HT1080 (cell line): ENCODE measurements around the gene USP27X. TPM values are rescaled to one million over a fixed set of nuclear protein-coding genes. Genes with fewer than 3 reads are reported as not detected.

ENCODE experiments used
- DNase-seq: peaks from one replicate; pipeline ENCODE4 v3.0.0-alpha.2; 2015; ENCODE audit warnings: low read depth
- polyA plus RNA-seq, 2 experiments: library from polyadenylated mRNA; depleted of rRNA; stranded (reverse); fragments of >200 nt; gene quantifications; 2 replicates each; pipeline ENCODE4 v1.2.3, GENCODE V29; 2015
- total RNA-seq: library from RNA; depleted of rRNA; stranded (reverse); fragments of >200 nt; shearing (Covaris generic); gene quantifications from 2 replicates; pipeline ENCODE4 v1.2.3, GENCODE V29; 2014; rRNA removed

Gene USP27X
- total RNA-seq, result 1.4 and 1.9 TPM in 2 replicates
- polyA plus RNA-seq (2015; cell fraction: cytosol; rRNA removed), result 1.6 and 1.9 TPM in 2 replicates
- 1.2 and 1.3 TPM in 2 replicates for polyA plus RNA-seq (2015; cell fraction: nucleus; rRNA removed)

GRCh38 chrX:49878834-49879655 is at the start of gene USP27X:
Gene USP27X, plus strand, starts transcription at chrX:49879484. Its CDS starts 824 bp downstream, at chrX:49880308.
- DNase-seq, result peak; percentile 81

GRCh38 chrX:49838374-49838773 is 40.9 kb upstream of the USP27X start:
- peak; percentile 5 for DNase-seq

DNA sequence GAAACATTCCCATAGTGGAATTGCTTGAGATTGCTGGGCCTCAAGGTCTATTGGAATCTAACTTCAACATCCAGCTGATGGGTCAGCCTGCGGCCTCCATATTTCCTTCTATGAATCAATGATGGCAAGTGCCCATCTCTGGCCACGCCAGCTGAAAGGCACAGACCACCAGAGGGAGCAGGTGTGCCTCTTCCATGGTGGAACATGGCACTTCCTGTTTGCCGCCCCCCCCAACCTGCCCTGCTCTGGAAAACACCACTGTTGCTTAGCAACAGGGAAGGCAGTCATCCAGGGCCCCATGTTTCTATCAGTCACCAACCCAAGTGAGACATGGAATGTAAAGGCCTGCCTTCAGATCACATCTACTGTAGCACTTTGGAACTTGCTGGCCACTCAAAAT is 38.6 kb upstream of the USP27X start:
- peak; percentile 76 for DNase-seq

DNA sequence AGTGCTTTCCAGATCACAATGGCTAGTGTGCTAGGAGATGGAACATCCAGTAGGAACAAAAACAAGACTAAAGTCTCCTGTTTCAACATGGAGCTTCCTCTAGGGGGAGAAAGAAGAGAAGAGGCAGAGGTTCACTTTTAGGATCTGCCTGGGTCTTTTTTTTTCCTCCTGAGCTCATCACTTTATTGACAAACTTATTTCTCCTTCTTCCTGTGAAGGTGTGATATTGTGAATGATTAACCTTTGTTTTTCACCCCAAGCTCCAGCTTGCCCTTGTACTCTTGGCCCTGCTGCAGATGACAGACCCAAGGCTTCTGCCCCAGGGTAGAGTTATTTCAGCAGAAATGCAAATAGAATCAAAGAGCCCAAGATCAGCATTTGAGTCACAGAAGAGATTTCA is 36.7 kb upstream of the USP27X start:
- DNase-seq, result no peak

GRCh38 chrX:49844611-49845010 is 34.7 kb upstream of the USP27X start:
- no peak for DNase-seq

GRCh38 chrX:49845701-49846403 is 33.4 kb upstream of the USP27X start:
- no peak for DNase-seq

GRCh38 chrX:49846522-49846921 is 32.8 kb upstream of the USP27X start:
- DNase-seq, result no peak

GRCh38 chrX:49848275-49848674 is 31.0 kb upstream of the USP27X start:
- DNase-seq, result no peak

GRCh38 chrX:49850028-49850427 is 29.3 kb upstream of the USP27X start:
- DNase-seq, result no peak

DNA sequence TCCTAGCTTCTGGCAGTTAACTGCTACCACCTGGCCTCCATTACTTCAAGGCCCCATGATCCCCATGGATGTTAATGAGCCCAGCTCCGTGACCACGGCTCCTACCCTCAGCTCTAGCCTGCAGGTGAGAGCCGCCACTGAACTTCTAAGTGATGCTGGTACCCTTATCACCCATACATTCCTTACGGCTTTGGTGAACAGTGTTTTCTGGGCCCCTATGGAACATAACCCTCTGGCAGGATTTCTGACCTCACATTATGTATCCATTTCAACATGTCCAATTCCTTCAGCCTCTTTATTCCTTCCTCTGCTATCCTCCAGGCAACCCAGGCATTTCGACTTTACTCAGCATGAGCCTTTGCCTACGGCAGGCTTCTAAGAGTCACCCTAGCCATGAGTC is 25.6 kb upstream of the USP27X start:
- DNase-seq, result no peak

- no peak for DNase-seq
Measured at GRCh38 chrX:49856819-49857218, 22.5 kb upstream of the USP27X start.

- no peak for DNase-seq
Measured at GRCh38 chrX:49858341-49858740, 20.9 kb upstream of the USP27X start.

GRCh38 chrX:49859491-49859890 is 19.8 kb upstream of the USP27X start:
- no peak for DNase-seq

GRCh38 chrX:49860867-49861535 is 18.3 kb upstream of the USP27X start:
- DNase-seq, result no peak

DNA sequence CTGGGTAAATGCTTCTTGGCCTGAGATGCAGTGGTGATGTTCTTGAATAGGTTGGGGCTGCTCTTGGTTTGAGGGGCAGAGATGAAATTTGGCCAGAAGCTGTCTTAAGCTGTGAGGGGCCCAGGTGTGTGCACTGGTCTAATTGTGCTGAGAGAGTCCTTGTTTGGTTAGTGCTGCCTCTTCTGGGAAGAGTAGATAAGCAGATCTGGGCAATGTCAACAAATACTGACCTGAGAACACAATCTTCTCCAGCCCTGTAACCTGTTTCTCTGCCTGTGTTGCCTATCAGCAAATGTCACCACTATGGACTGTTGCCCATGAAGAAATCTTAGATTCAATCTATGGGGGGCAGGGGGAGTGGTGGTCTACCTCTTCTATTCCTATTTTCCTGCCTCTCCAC is 17.2 kb upstream of the USP27X start:
- DNase-seq, result no peak

DNA sequence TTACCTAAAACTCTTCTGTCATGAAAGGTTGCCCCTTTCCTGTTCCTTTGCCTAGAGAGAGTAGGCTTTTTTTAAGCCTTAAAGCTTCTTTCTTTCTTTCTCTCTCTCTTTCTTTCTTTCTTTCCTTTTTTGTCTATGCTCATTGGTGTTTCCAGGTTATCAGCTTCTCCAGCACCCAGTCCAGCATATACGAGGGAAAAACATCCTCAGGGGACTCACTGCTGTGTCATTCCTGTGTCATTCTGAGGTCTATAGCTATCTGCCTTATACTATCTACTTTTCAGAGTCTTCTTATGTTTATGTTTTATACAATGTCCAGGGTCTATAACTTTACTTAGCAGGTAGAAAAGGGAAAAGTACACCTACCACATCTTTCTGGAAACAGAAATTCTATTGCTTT is 10.5 kb upstream of the USP27X start:
- DNase-seq, result no peak

DNA sequence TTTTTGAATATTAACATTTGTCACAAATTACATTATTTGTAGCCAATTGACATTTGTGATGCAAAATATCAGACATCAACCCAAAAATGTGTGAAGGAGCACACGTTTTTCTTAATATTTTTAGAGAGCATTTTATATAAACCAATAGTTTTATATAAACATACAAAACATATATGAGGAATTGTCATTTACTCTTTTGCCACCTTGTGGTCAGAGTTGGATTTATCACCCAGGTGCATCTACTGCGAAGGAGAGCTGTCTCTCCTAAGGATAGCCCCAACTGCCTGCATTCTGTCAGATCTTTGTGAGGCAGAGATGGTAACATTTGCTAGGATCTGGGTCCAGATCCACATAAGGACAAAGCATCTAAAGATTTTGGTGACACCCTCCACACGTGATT is 2.5 kb upstream of the USP27X start:
- no peak for DNase-seq

DNA sequence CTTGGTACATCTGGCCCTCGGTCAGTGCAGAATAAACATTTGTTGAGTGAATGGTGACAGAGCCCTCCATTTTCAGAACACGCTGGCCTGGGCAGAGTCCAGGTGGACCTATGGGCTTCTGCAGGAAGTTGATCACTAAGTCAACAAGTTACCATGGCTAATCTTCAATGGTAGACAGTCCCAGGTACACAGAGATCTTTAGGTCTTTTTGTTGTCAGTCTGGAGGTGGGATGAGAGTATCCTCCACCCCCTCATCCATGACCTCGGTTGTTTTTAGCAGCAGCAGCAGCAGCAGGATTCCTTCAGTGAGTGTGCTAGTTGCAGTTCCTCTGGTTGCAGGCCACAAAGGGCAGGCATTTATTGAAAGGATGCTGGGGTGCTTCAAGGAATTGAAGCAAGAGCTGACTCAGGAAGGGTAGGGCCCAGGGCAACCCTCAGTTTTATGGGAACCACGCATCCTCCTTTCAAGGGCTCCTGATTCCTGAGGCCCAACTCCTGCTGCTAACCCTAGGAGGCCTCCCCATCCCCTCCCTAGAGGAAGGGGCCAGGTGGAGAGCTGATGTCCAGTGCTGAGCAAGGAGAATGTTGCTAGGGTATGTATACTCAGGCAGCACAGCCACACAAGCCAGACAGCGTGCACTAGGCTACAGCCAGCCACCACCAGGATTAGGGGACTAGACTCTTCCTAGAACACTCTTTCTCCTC is 1.7 kb upstream of the USP27X start:
- DNase-seq, result no peak

DNA sequence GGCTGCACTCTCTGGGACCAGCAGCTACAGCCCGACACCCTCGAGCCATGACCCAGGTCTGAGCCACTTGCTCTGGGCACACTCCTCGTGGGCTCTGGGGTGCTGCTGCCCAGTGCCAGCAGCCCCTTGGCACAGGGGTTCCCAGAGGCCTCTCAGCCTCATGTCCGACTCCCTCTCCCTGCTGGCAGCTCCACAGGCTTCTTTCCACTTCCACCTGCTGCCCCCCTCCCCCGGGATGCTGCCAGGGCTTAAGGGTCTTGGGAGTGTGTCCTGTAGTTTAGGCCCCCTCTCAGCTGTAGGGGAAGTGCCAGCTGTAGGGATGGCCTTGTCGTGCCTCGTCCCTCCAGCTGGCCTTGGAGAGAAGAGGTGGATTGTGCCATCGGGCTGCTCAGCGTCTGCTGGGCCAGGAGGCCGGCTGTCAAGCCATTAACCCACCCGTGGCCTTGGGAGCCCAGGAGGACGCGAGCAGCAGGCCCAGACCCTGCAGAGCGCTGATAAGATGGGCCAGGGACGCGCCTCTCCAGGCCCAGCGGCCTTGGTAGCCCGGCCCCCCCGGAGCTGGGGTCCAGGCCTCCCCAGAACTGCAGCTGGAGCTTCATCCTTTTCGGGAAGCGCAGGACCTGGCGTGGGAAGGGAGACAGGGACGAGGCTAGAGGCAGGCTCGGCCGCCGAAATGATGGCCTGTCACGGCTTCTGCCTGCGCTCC is 1.0 kb upstream of the USP27X start:
- DNase-seq, result no peak

- no peak for DNase-seq
Measured at GRCh38 chrX:49879656-49880277, 483 bp downstream of the USP27X start.
